ENCODE data around the gene SRPX2. TPM values are rescaled to one million over a fixed set of nuclear protein-coding genes. Genes with fewer than 3 reads are reported as not detected.

Gene SRPX2
- total and polyA plus RNA-seq, 9 of the 15 experiments (the other 6 are each of a cell fraction or from before 2014, with no cell fraction given), result 0.13 to 0.20 TPM; not detected in 7

- Histone ChIP-seq H2AFZ (ENCODE audit: low read depth, low read length) (no peak within 1 kb of the TSS), H3K79me2 (ENCODE audit: control insufficient read depth, insufficient read depth, low read length) (no peaks in the 10 kb centered on the region), H3K4me2 (ENCODE audit: insufficient read depth, low read length) (no peak within 1 kb of the TSS), H3K27ac (ENCODE audit: extremely low read depth, low read depth, low read length) (no peak within 1 kb of the TSS), H3K9me1 (ENCODE audit: control insufficient read depth, insufficient read depth, low read length) (no peaks in the 10 kb centered on the region), H3K9me3 (replicated peaks; ENCODE audit: control insufficient read depth, insufficient read depth, low read depth, low read length) (no peaks in the 10 kb centered on the region), H3K36me3 (ENCODE audit: control insufficient read depth, insufficient read depth, low read length) (no peaks in the 10 kb centered on the region), H3K9ac (ENCODE audit: insufficient read depth in 1 of 2, low read depth in 2 of 2, low read length in 2 of 2) (no peak within 1 kb of the TSS), H4K20me1 (replicated peaks; ENCODE audit: control insufficient read depth, insufficient read depth, low read length) (no peaks in the 10 kb centered on the region), H3K27me3 (ENCODE audit: control insufficient read depth in 2 of 2, insufficient read depth in 2 of 2, low read length in 2 of 2) (no peaks in the 10 kb centered on the region; a peak in 1 of 5 replicates), H3K4me1 (replicated peaks in 1 of 2; ENCODE audit: control insufficient read depth in 2 of 2, insufficient read depth in 2 of 2, low read length in 2 of 2) (no peaks in the 10 kb centered on the region; a peak in 2 of 5 replicates), H3K4me3 (no peak within 1 kb of the TSS)
- CTCF ChIA-PET (ENCODE audit: low intra/inter-chr PET ratio), result no interaction called here
- TF ChIP-seq CTCF (IDR thresholded peaks at IDR 0.05 in 2 of 3, conservative IDR thresholded peaks at IDR 0.05 in 1 of 3; ENCODE audit: insufficient read depth in 2 of 3, low read depth in 1 of 3, low read length in 3 of 3) (peak in 2 of 3 experiments; percentile 21 to 29; a peak in 2 of 6 replicates), HINFP (tag; conservative IDR thresholded peaks at IDR 0.05; ENCODE audit: low read depth) (no peak), GTF2F1 (IDR thresholded peaks at IDR 0.05; ENCODE audit: low read depth, low read length) (no peak)
- BruUV-seq (replicated peaks), result no TSS peak
- POLR2A ChIA-PET, result no interaction called here
- DNase-seq (ENCODE audit: extremely low read depth in 1 of 4, low spot score in 3 of 4) (peak in 3 of 4 experiments; percentile 6 to 11 (median 11)), ATAC-seq (peak; percentile 42; the same call in 2 of the 3 replicates), FAIRE-seq (no peak)
- in situ Hi-C loops (cut with MboI), result no loop called here
- 30% methylated on average over 18 of the region's 51 CpGs for WGBS (ENCODE audit: insufficient coverage, low coverage, missing lambda C conversion rate)
- intact Hi-C loops (cut with micrococcal nuclease), result no loop called here
These were observed 7.5 kb upstream of the SRPX2 start, which contains the start of gene TSPAN6 for GRCh38 chrX:100636321-100636991. TSS of gene TSPAN6 (minus strand) at chrX:100636806. CDS start at chrX:100636694, 112 bp downstream.
